ENCODE measurements around the gene CDH18.

CDH18 gene

GRCh38 chr5:19676895-19677294 lies 311.1 kb downstream of the CDH18 start:
- H3K79me2 ChIP-seq (ENCODE audit: control insufficient read depth, insufficient read depth, low read length): no peaks in the 10 kb centered on the region
- no CpG with 5 or more reads among the region's 3 CpGs for WGBS (ENCODE audit: extremely low coverage, insufficient coverage, low lambda C conversion rate)

GRCh38 chr5:19660679-19661078 lies 327.3 kb downstream of the CDH18 start:
- Histone ChIP-seq H3K56ac (ENCODE audit: low read length) (no peak overlapping the region), H3K79me1 (ENCODE audit: low read length) (no peaks in the 10 kb centered on the region), H3K27ac (ENCODE audit: low read depth, low read length) (no peak overlapping the region), H2BK120ac (ENCODE audit: low read depth, low read length) (no peak overlapping the region), H4K5ac (ENCODE audit: low read length) (no peak overlapping the region), H3K79me2 (ENCODE audit: control insufficient read depth, insufficient read depth, low read length) (no peaks in the 10 kb centered on the region), H3K18ac (ENCODE audit: low read length) (no peak overlapping the region), H2BK15ac (replicated peaks; ENCODE audit: low read depth) (no peak overlapping the region), H3K4me3 (ENCODE audit: low read length) (no peak overlapping the region), H2AK5ac (ENCODE audit: low read length) (no peak overlapping the region), H3K4ac (ENCODE audit: low read depth, low read length) (no peak overlapping the region), H2BK5ac (ENCODE audit: low read length) (no peak overlapping the region), H3K9ac (ENCODE audit: low read length) (no peak overlapping the region), H3K23ac (ENCODE audit: low read length) (no peak overlapping the region), H3K36me3 (ENCODE audit: control insufficient read depth, insufficient read depth, low read length) (no peaks in the 10 kb centered on the region), H3K4me1 (ENCODE audit: control insufficient read depth, low read depth, low read length) (no peaks in the 10 kb centered on the region), H3K27me3 (ENCODE audit: insufficient read depth, low read length, poor library complexity) (no peaks in the 10 kb centered on the region), H3K4me2 (ENCODE audit: low read length) (no peak overlapping the region), H4K8ac (ENCODE audit: low read depth, low read length) (no peak overlapping the region)
- WGBS (ENCODE audit: extremely low coverage, insufficient coverage, low lambda C conversion rate): no CpG with 5 or more reads among the region's 1 CpG
- no peak for DNase-seq

More at GRCh38 chr5:19676895-19677294, 311.1 kb downstream of the CDH18 start:
- no peaks in the 10 kb centered on the region for H3K36me3 ChIP-seq (ENCODE audit: control insufficient read depth, insufficient read depth, low read length)
- H2AK5ac ChIP-seq (ENCODE audit: low read length): no peak overlapping the region
- no peak overlapping the region for H3K4ac ChIP-seq (ENCODE audit: low read depth, low read length)
- no peak overlapping the region for H3K23ac ChIP-seq (ENCODE audit: low read length)
- H3K56ac ChIP-seq (ENCODE audit: low read length): no peak overlapping the region
- H3K27me3 ChIP-seq (ENCODE audit: insufficient read depth, low read length, poor library complexity): no peaks in the 10 kb centered on the region
- H3K4me3 ChIP-seq (ENCODE audit: low read length): no peak overlapping the region
- no peak overlapping the region for H3K9ac ChIP-seq (ENCODE audit: low read length)
- no peak overlapping the region for H2BK15ac ChIP-seq (replicated peaks; ENCODE audit: low read depth)
- H3K27ac ChIP-seq (ENCODE audit: low read depth, low read length): no peak overlapping the region
- no peak overlapping the region for H4K8ac ChIP-seq (ENCODE audit: low read depth, low read length)
- no peak overlapping the region for H2BK5ac ChIP-seq (ENCODE audit: low read length)
- no peak overlapping the region for H3K4me2 ChIP-seq (ENCODE audit: low read length)
- DNase-seq: peak; percentile 47
- no peaks in the 10 kb centered on the region for H3K79me1 ChIP-seq (ENCODE audit: low read length)
- no peaks in the 10 kb centered on the region for H3K4me1 ChIP-seq (ENCODE audit: control insufficient read depth, low read depth, low read length)
- H2BK120ac ChIP-seq (ENCODE audit: low read depth, low read length): no peak overlapping the region
- H3K18ac ChIP-seq (ENCODE audit: low read length): no peak overlapping the region
- no peak overlapping the region for H4K5ac ChIP-seq (ENCODE audit: low read length)

DNA sequence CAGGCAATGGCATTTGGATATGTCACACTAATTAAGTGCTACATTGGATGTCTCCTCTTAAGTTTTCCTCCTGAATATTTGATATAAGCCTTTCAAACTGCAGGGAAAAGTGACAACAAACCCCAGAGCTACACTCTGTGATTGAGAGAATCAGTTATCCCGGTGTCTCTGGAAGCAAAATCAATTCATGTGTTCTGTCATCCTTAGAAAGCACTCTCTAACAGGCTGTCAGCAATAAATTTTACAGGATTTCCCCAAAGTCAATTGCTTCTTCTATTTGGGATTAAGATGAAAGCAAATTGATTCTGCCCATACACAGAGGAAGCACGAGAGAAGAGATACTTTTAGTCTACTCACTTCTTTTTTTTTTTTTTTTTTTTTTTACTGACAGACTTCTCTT lies 332.4 kb downstream of the CDH18 start:
- Histone ChIP-seq H3K18ac (ENCODE audit: low read length) (no peak overlapping the region), H2BK15ac (replicated peaks; ENCODE audit: low read depth) (no peak overlapping the region), H3K79me1 (ENCODE audit: low read length) (no peaks in the 10 kb centered on the region), H3K4ac (ENCODE audit: low read depth, low read length) (no peak overlapping the region), H3K36me3 (ENCODE audit: control insufficient read depth, insufficient read depth, low read length) (no peaks in the 10 kb centered on the region), H3K27me3 (ENCODE audit: insufficient read depth, low read length, poor library complexity) (no peaks in the 10 kb centered on the region), H3K4me1 (ENCODE audit: control insufficient read depth, low read depth, low read length) (no peaks in the 10 kb centered on the region), H3K79me2 (ENCODE audit: control insufficient read depth, insufficient read depth, low read length) (no peaks in the 10 kb centered on the region), H4K8ac (ENCODE audit: low read depth, low read length) (no peak overlapping the region), H3K23ac (ENCODE audit: low read length) (no peak overlapping the region), H3K4me2 (ENCODE audit: low read length) (no peak overlapping the region), H2AK5ac (ENCODE audit: low read length) (no peak overlapping the region), H4K5ac (ENCODE audit: low read length) (no peak overlapping the region), H2BK5ac (ENCODE audit: low read length) (no peak overlapping the region), H3K4me3 (ENCODE audit: low read length) (no peak overlapping the region), H3K9ac (ENCODE audit: low read length) (no peak overlapping the region), H3K56ac (ENCODE audit: low read length) (no peak overlapping the region), H3K27ac (ENCODE audit: low read depth, low read length) (no peak overlapping the region), H2BK120ac (ENCODE audit: low read depth, low read length) (no peak overlapping the region)
- whole genome bisulfite sequencing (ENCODE audit: extremely low coverage, insufficient coverage, low lambda C conversion rate): no CpG with 5 or more reads among the region's 2 CpGs
- DNase-seq: no peak

DNA sequence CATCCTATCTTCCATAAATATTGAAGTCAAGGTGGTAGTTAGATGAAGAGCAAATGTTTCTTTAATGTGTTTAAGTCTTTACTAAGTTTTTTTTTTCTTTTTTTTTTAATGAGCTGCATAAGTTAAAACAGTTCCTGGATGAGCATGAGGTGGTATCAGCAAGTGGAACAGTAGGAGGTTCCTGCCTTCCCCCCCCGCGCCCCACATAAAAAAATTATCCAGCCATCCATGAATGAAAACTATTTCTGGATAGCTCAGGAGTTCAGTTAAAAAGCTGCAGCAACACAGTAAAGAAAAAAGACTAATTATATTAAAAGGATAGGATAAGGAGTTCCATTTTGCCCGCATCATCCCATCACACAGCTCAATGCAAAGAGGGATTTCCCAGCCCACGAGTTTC lies 349.5 kb downstream of the CDH18 start:
- H3K36me3 ChIP-seq (ENCODE audit: control insufficient read depth, insufficient read depth, low read length): no peaks in the 10 kb centered on the region
- H2BK15ac ChIP-seq (replicated peaks; ENCODE audit: low read depth): no peak overlapping the region
- no peak overlapping the region for H2AK5ac ChIP-seq (ENCODE audit: low read length)
- H2BK5ac ChIP-seq (ENCODE audit: low read length): no peak overlapping the region
- H3K27ac ChIP-seq (ENCODE audit: low read depth, low read length): no peak overlapping the region
- H3K4me3 ChIP-seq (ENCODE audit: low read length): no peak overlapping the region
- H4K5ac ChIP-seq (ENCODE audit: low read length): no peak overlapping the region
- H3K4me2 ChIP-seq (ENCODE audit: low read length): no peak overlapping the region
- no peaks in the 10 kb centered on the region for H3K27me3 ChIP-seq (ENCODE audit: insufficient read depth, low read length, poor library complexity)
- no CpG with 5 or more reads among the region's 4 CpGs for WGBS (ENCODE audit: extremely low coverage, insufficient coverage, low lambda C conversion rate)
- no peak overlapping the region for H2BK120ac ChIP-seq (ENCODE audit: low read depth, low read length)
- H3K79me2 ChIP-seq (ENCODE audit: control insufficient read depth, insufficient read depth, low read length): no peaks in the 10 kb centered on the region
- H3K4ac ChIP-seq (ENCODE audit: low read depth, low read length): no peak overlapping the region
- H3K79me1 ChIP-seq (ENCODE audit: low read length): no peaks in the 10 kb centered on the region
- H3K18ac ChIP-seq (ENCODE audit: low read length): no peak overlapping the region
- H3K9ac ChIP-seq (ENCODE audit: low read length): no peak overlapping the region
- no peak overlapping the region for H4K8ac ChIP-seq (ENCODE audit: low read depth, low read length)
- no peaks in the 10 kb centered on the region for H3K4me1 ChIP-seq (ENCODE audit: control insufficient read depth, low read depth, low read length)
- no peak overlapping the region for H3K56ac ChIP-seq (ENCODE audit: low read length)
- H3K23ac ChIP-seq (ENCODE audit: low read length): no peak overlapping the region
- DNase-seq: no peak

- H3K4me2 ChIP-seq (ENCODE audit: low read length): no peak overlapping the region
- no peak for DNase-seq
- H3K56ac ChIP-seq (ENCODE audit: low read length): no peak overlapping the region
- H2AK5ac ChIP-seq (ENCODE audit: low read length): no peak overlapping the region
- no peak overlapping the region for H3K18ac ChIP-seq (ENCODE audit: low read length)
- no peak overlapping the region for H2BK5ac ChIP-seq (ENCODE audit: low read length)
- no peaks in the 10 kb centered on the region for H3K36me3 ChIP-seq (ENCODE audit: control insufficient read depth, insufficient read depth, low read length)
- no peak overlapping the region for H3K27ac ChIP-seq (ENCODE audit: low read depth, low read length)
- no peak overlapping the region for H4K8ac ChIP-seq (ENCODE audit: low read depth, low read length)
- no peak overlapping the region for H3K4ac ChIP-seq (ENCODE audit: low read depth, low read length)
- no peak overlapping the region for H2BK15ac ChIP-seq (replicated peaks; ENCODE audit: low read depth)
- no peak overlapping the region for H3K23ac ChIP-seq (ENCODE audit: low read length)
- WGBS (ENCODE audit: extremely low coverage, insufficient coverage, low lambda C conversion rate): no CpG with 5 or more reads among the region's 2 CpGs
- H4K5ac ChIP-seq (ENCODE audit: low read length): no peak overlapping the region
- no peak overlapping the region for H3K9ac ChIP-seq (ENCODE audit: low read length)
- no peaks in the 10 kb centered on the region for H3K79me1 ChIP-seq (ENCODE audit: low read length)
- no peak overlapping the region for H3K4me3 ChIP-seq (ENCODE audit: low read length)
- no peak overlapping the region for H2BK120ac ChIP-seq (ENCODE audit: low read depth, low read length)
- H3K79me2 ChIP-seq (ENCODE audit: control insufficient read depth, insufficient read depth, low read length): no peaks in the 10 kb centered on the region
- H3K27me3 ChIP-seq (ENCODE audit: insufficient read depth, low read length, poor library complexity): no peaks in the 10 kb centered on the region
- H3K4me1 ChIP-seq (ENCODE audit: control insufficient read depth, low read depth, low read length): no peaks in the 10 kb centered on the region
Measured at GRCh38 chr5:19630876-19631275, 357.1 kb downstream of the CDH18 start.

- H2BK15ac ChIP-seq (replicated peaks; ENCODE audit: low read depth): no peak overlapping the region
- H4K8ac ChIP-seq (ENCODE audit: low read depth, low read length): no peak overlapping the region
- no peaks in the 10 kb centered on the region for H3K79me2 ChIP-seq (ENCODE audit: control insufficient read depth, insufficient read depth, low read length)
- H3K4me2 ChIP-seq (ENCODE audit: low read length): no peak overlapping the region
- no peaks in the 10 kb centered on the region for H3K79me1 ChIP-seq (ENCODE audit: low read length)
- no peak overlapping the region for H3K23ac ChIP-seq (ENCODE audit: low read length)
- no peak overlapping the region for H3K56ac ChIP-seq (ENCODE audit: low read length)
- no peak for DNase-seq
- no peak overlapping the region for H4K5ac ChIP-seq (ENCODE audit: low read length)
- H3K9ac ChIP-seq (ENCODE audit: low read length): no peak overlapping the region
- no CpG with 5 or more reads among the region's 2 CpGs for WGBS (ENCODE audit: extremely low coverage, insufficient coverage, low lambda C conversion rate)
- no peak overlapping the region for H3K18ac ChIP-seq (ENCODE audit: low read length)
- no peak overlapping the region for H2BK5ac ChIP-seq (ENCODE audit: low read length)
- no peak overlapping the region for H3K4ac ChIP-seq (ENCODE audit: low read depth, low read length)
- no peak overlapping the region for H3K27ac ChIP-seq (ENCODE audit: low read depth, low read length)
- H3K27me3 ChIP-seq (ENCODE audit: insufficient read depth, low read length, poor library complexity): no peaks in the 10 kb centered on the region
- no peaks in the 10 kb centered on the region for H3K36me3 ChIP-seq (ENCODE audit: control insufficient read depth, insufficient read depth, low read length)
- H2BK120ac ChIP-seq (ENCODE audit: low read depth, low read length): no peak overlapping the region
- H3K4me3 ChIP-seq (ENCODE audit: low read length): no peak overlapping the region
- no peaks in the 10 kb centered on the region for H3K4me1 ChIP-seq (ENCODE audit: control insufficient read depth, low read depth, low read length)
- no peak overlapping the region for H2AK5ac ChIP-seq (ENCODE audit: low read length)
Measured at GRCh38 chr5:19626211-19626610, 361.8 kb downstream of the CDH18 start.
